ENCODE data around the gene ESRP2. TPM values are rescaled to one million over a fixed set of nuclear protein-coding genes. Genes with fewer than 3 reads are reported as not detected.

The ESRP2 gene
- not detected for polyA plus RNA-seq (2012; ENCODE audit: insufficient read length, low read depth)

DNA sequence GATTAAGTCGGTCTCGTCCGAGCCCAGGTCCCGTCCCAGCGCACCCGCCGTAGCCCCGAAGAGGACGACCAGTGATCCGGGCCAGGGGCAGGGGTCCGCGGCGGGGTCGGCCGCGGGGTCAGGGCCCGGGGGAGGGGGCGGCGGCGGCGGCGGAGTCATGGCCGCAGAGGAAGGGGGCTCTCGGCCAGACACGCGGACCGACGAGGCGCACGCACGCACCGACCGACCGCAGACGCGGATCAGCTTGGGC, at the start of gene ESRP2:
ESRP2 (minus strand) TSS at position 241 of the 250 bp plus-strand sequence; CDS start at position 159, 82 bp downstream.
- no peak for TF ChIP-seq POLR2AphosphoS5 (IDR thresholded peaks at IDR 0.05; ENCODE audit: low read depth, low read length)
- TF ChIP-seq SIN3A (IDR thresholded peaks at IDR 0.05; ENCODE audit: borderline replicate concordance, insufficient read depth, low read length), result no peak
- TF ChIP-seq TAF1 (IDR thresholded peaks at IDR 0.05; ENCODE audit: borderline replicate concordance, insufficient read depth, low read length), result no peak
- no peak for TF ChIP-seq REST (IDR thresholded peaks at IDR 0.05; ENCODE audit: insufficient read depth in 1 of 2, low read depth in 2 of 2, low read length in 2 of 2)

DNA sequence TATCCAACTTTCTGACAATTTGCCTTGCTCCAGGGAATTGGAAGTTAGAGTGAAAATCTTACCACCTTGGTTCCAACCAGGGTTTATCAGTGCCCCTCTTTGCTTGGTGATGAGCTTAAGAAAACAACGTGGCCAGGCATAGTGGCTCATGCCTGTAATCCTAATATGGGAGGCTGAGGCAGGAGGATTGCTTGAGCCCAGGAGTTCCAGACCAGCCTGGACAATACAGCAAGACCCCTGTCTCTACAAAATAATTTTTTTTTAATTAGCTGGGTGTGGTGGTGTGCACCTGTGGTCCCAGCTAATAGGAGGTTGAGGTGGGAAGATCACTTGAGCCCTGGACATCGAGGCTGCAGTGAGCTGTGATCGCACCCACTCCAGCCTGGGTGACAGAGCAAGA, 49.8 kb upstream of the ESRP2 start:
- TF ChIP-seq TAF1 (IDR thresholded peaks at IDR 0.05; ENCODE audit: borderline replicate concordance, insufficient read depth, low read length), result no peak
- no peak for TF ChIP-seq POLR2AphosphoS5 (IDR thresholded peaks at IDR 0.05; ENCODE audit: low read depth, low read length)
- no peak for TF ChIP-seq REST (IDR thresholded peaks at IDR 0.05; ENCODE audit: insufficient read depth in 1 of 2, low read depth in 2 of 2, low read length in 2 of 2)
- TF ChIP-seq SIN3A (IDR thresholded peaks at IDR 0.05; ENCODE audit: borderline replicate concordance, insufficient read depth, low read length), result no peak
- no peak for TF ChIP-seq FOXP2 (optimal IDR thresholded peaks at IDR 0.05; ENCODE audit: borderline replicate concordance, extremely low read depth, extremely low read length, insufficient read depth)

- TF ChIP-seq POLR2AphosphoS5 (IDR thresholded peaks at IDR 0.05; ENCODE audit: low read depth, low read length), result no peak
- TF ChIP-seq TAF1 (IDR thresholded peaks at IDR 0.05; ENCODE audit: borderline replicate concordance, insufficient read depth, low read length), result no peak
- TF ChIP-seq FOXP2 (optimal IDR thresholded peaks at IDR 0.05; ENCODE audit: borderline replicate concordance, extremely low read depth, extremely low read length, insufficient read depth), result no peak
- no peak for TF ChIP-seq SIN3A (IDR thresholded peaks at IDR 0.05; ENCODE audit: borderline replicate concordance, insufficient read depth, low read length)
- no peak for TF ChIP-seq REST (IDR thresholded peaks at IDR 0.05; ENCODE audit: insufficient read depth in 1 of 2, low read depth in 2 of 2, low read length in 2 of 2)
Observed at GRCh38 chr16:68284847-68285246, 48.9 kb upstream of the ESRP2 start.

DNA sequence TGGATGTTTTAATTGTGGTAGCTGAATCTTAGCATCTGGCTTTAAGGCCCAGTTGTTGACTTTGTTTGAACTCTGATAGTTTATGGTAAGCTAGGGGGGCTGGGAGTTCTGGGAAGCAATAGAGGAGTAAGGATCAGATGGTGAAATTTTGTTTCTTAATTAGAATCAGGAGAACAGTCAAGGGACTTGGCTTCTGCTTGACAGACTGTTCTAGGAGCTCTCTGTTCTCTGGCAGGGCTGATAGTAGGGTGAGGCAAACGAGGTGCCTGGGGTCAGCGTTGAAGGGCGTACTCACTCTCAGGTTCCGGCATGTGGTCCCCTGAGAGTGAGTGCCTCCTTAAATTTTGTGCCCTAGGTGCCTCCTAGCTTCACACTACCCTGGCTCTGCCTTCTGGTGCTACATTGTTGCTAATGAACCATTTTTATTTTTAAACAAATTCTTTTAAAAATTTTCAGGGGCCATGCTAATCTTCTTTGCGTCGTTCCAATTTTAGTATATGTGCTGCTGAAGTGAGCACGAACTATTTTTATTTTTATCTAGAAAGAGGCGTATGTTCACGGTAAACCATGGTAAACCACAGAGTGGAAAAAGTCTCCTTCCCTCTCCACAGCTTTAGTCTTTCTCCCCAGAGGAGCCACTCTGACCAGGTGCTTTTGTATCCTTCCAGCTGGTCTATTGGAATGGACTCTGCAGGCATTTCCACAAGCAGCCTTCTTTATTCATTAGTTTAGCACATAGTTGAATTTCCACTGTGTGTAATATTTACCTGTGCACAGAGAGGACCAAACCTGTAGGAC, 48.1 kb upstream of the ESRP2 start:
- TF ChIP-seq TAF1 (IDR thresholded peaks at IDR 0.05; ENCODE audit: borderline replicate concordance, insufficient read depth, low read length) (no peak), SIN3A (IDR thresholded peaks at IDR 0.05; ENCODE audit: borderline replicate concordance, insufficient read depth, low read length) (no peak), POLR2AphosphoS5 (IDR thresholded peaks at IDR 0.05; ENCODE audit: low read depth, low read length) (no peak), REST (IDR thresholded peaks at IDR 0.05; ENCODE audit: insufficient read depth in 1 of 2, low read depth in 2 of 2, low read length in 2 of 2) (no peak)

DNA sequence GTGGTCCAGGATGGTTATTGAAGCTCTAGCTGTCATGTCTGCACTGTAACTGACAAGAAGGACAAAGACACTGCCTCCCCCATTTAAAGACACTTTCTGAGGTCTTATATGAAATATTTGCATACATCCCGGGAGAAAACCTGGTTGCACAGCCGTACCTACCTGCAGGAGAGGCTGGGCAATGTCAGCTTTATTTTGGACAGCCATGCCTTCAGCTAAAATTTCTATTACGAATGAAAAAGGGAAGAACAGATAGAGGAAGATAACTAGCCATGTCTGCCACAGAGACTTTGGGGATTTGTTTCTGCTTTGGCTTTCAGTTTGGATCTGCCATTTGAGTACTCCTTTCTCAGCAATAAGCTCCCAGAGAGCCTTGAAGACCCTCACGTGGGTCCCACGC, 47.4 kb upstream of the ESRP2 start:
- no peak for TF ChIP-seq FOXP2 (optimal IDR thresholded peaks at IDR 0.05; ENCODE audit: borderline replicate concordance, extremely low read depth, extremely low read length, insufficient read depth)
- no peak for TF ChIP-seq SIN3A (IDR thresholded peaks at IDR 0.05; ENCODE audit: borderline replicate concordance, insufficient read depth, low read length)
- TF ChIP-seq REST (IDR thresholded peaks at IDR 0.05; ENCODE audit: insufficient read depth in 1 of 2, low read depth in 2 of 2, low read length in 2 of 2), result no peak
- TF ChIP-seq TAF1 (IDR thresholded peaks at IDR 0.05; ENCODE audit: borderline replicate concordance, insufficient read depth, low read length), result no peak
- TF ChIP-seq POLR2AphosphoS5 (IDR thresholded peaks at IDR 0.05; ENCODE audit: low read depth, low read length), result no peak

All from PFSK-1 (cell line).